ENCODE results near the gene CREB5.

The CREB5 gene

GRCh38 chr7:28695300-28696295 is 283.3 kb downstream of the CREB5 start:
- no peak for DNase-seq

GRCh38 chr7:28697913-28698563 is 285.7 kb downstream of the CREB5 start:
- no peak for DNase-seq

- no peak for DNase-seq
Measured at GRCh38 chr7:28698840-28699239, 286.5 kb downstream of the CREB5 start.

- DNase-seq = no peak
Measured at GRCh38 chr7:28700096-28700495, 287.8 kb downstream of the CREB5 start.

GRCh38 chr7:28700790-28701203 is 288.5 kb downstream of the CREB5 start:
- DNase-seq = no peak

- DNase-seq = no peak
Measured at GRCh38 chr7:28701731-28702130, 289.4 kb downstream of the CREB5 start.

- DNase-seq = no peak
Measured at GRCh38 chr7:28702171-28702570, 289.9 kb downstream of the CREB5 start.

GRCh38 chr7:28703037-28703765 is 290.9 kb downstream of the CREB5 start:
- no peak for DNase-seq

- DNase-seq = no peak
Measured at GRCh38 chr7:28704706-28705105, 292.4 kb downstream of the CREB5 start.

GRCh38 chr7:28705350-28705749 is 293.0 kb downstream of the CREB5 start:
- DNase-seq = no peak

GRCh38 chr7:28706584-28706983 is 294.3 kb downstream of the CREB5 start:
- DNase-seq = no peak

GRCh38 chr7:28707291-28707690 is 295.0 kb downstream of the CREB5 start:
- DNase-seq = no peak

- no peak for DNase-seq
Measured at GRCh38 chr7:28708033-28708951, 296.0 kb downstream of the CREB5 start.

- no peak for DNase-seq
Measured at GRCh38 chr7:28709748-28710147, 297.4 kb downstream of the CREB5 start.

- DNase-seq = no peak
Measured at GRCh38 chr7:28711114-28711513, 298.8 kb downstream of the CREB5 start.

- DNase-seq = no peak
Measured at GRCh38 chr7:28714459-28715120, 302.3 kb downstream of the CREB5 start.

- no peak for DNase-seq
Measured at GRCh38 chr7:28717445-28718054, 305.2 kb downstream of the CREB5 start.

- no peak for DNase-seq
Measured at GRCh38 chr7:28718055-28718481, 305.8 kb downstream of the CREB5 start.

- no peak for DNase-seq
Measured at GRCh38 chr7:28718545-28718944, 306.2 kb downstream of the CREB5 start.

- DNase-seq = no peak
Measured at GRCh38 chr7:28722684-28723083, 310.4 kb downstream of the CREB5 start.

- no peak for DNase-seq
Measured at GRCh38 chr7:28723336-28723735, 311.0 kb downstream of the CREB5 start.
